RCC 7860 (cell line): ENCODE data around the gene CXorf58.
"Not testable (repeated sequence)": the region's sequence is repeated elsewhere in the genome, so short reads cannot be mapped to it uniquely, and the experiment has no call there.

Experiments
- DNase-seq: peaks from one replicate; pipeline ENCODE4 v3.0.0-alpha.2; 2015; ENCODE audit warnings: low spot score
- FAIRE-seq: peaks from 2 replicates; lab custom pipeline; 2012; peaks lifted over from hg19 to GRCh38; lab: Jason Lieb, UNC

The CXorf58 gene

GRCh38 chrX:23907498-23908218, at the start of gene CXorf58, which contains the start of gene APOO:
Gene CXorf58, plus strand, starts transcription at chrX:23908006. Its CDS starts 2,297 bp downstream, at chrX:23910303.
Gene APOO, minus strand, starts transcription at chrX:23907938. Its CDS starts 236 bp downstream, at chrX:23907702.
- DNase-seq (peak; percentile 86), FAIRE-seq (peak; percentile 66)

DNA sequence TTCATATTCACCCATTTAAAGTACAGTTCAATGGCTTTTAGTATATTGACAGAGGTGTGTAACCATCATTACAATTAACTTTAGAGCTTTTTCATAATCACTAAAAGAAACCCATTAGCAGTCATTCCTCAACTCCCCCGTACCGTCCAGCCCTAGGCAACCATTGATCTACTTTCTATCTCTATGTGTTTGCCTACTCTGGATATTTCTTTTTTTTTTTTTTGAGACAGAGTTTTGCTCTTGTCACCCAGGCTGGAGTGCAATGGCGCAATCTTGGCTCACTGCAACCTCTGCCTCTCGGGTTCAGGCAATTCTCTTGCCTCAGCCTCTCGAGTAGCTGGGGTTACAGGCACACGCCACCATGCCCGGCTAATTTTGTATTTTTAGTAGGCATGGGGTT, 48.6 kb upstream of the CXorf58 start:
- not testable (repeated sequence) for DNase-seq, FAIRE-seq

- DNase-seq (no peak), FAIRE-seq (no peak)
Observed at GRCh38 chrX:23861215-23861896, 46.5 kb upstream of the CXorf58 start.

- not testable (repeated sequence) for FAIRE-seq
Observed at GRCh38 chrX:23861952-23862351, 45.9 kb upstream of the CXorf58 start.

DNA sequence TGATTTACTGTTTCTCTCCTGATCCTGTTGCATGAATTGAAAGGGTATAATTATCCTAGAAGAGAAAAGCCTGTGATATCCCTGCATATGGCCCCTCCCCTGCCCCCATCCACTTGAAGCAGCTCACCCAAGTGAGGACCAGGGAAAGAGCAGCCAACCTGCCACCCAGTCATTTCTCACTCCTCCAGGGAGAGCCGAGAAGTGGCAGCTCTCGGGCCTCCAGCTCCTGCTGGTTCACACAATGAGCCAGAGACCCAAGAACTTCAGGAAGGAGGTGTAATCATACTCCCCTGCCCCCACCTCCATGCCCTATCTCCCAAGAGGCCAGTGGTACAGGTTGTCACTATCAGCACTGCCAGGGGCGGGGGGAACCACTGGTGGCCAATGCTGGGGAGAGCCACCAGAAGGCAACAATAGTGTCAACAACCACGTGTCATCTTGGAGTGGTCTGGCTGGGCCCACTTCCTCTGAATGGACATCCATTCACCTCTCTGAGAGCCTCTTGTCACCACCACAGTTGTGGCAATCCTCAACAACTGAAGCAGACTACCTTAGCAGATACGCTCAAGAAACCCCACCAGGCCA, 43.0 kb upstream of the CXorf58 start:
- no peak for FAIRE-seq
- DNase-seq = no peak

More at GRCh38 chrX:23861952-23862351, 45.9 kb upstream of the CXorf58 start:
- not testable (repeated sequence) for DNase-seq

GRCh38 chrX:23870041-23870440, 37.8 kb upstream of the CXorf58 start:
- no peak for DNase-seq
- FAIRE-seq = no peak

DNA sequence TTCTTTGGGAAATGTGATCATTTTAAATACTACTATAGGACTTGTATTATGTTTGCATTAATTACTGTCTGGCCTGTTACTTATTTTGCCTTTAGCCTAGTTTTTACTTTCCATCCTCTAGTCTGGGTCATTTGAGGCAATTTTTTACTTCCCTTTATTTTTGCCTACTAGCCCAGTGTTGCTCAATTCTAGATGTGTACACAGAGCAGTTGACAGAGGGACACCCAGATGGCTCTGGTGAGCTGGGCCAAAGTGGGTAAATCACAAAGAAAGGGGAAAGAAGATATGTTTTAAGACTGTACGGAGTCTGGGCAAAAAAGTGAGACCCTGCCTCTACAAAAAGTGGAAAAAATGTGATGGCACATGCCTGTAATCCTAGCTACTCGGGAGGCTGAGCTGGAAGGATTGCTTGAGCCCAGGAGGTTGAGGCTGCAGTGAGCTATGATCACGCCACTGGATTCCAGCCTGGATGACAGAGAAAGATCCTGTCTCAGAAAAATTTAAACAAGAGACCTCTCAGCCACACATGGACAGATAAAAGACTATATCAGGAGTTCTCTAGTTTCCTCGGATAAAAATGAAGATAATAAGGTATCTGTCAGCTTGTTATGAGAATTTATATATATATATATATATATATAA, 35.8 kb upstream of the CXorf58 start:
- DNase-seq (no peak), FAIRE-seq (no peak)

DNA sequence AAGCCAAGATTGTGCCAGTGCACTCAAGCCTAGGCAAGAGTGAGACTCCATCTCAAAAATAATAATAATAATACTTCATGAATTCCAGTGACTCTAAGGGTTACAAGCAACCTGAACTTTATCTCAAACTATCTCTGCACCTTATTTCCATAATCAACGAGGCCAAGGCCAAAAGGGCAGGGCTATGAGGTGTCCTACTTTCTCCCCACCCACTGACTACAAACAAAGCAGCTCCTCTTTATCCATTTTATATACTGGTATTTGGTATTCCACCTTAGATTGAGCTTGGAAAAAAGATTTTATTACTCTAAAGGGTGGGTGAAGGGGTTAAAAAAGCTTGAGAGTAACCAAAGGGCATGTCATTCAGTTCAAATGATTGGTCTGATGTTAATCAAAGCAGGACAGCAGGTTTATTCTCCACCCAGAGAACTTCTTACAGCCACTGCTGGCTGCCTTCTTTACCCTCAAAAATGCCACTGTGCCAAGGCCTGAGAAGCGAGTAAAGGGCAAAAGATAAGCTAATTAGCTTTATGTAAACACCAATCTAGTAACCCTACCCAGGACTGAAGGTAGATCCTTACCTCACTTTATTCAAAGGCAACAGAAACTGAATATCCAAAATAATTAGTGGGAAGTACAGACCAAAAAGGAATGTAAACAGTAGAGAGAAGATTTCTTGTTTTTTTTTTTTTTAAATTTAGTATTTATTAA, 28.3 kb upstream of the CXorf58 start:
- FAIRE-seq = no peak
- no peak for DNase-seq

DNA sequence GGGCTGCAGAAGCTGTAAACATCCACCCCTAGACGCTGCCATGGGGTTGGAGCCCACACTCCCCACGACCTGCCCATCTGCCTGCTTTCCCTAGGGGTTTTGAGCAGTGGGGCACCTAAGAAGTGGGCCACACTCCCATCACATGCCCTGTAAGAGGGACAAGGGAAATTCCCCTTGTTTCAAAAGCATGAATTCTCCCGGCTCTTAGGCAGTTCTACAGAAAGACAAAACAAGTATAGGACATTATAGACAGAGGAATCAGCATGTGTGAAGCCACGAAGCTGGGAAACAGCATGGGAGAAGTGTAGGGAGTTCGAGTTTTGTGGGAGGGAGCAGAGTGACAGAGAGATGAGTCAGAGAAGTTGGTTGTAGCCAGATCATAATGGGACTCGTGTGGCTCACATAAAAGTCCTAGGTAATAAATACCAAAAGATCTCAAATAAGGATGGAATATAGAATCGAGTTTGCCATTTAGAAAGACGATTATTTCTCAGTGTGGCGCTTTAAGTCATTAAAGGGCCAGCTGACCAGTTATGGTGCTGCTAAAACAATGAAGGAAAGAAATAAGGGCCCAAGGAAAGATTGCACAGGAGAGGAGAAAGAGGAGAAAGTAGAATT, 24.0 kb upstream of the CXorf58 start:
- FAIRE-seq (peak; percentile 96), DNase-seq (peak; percentile 88)

GRCh38 chrX:23884427-23885024, 23.3 kb upstream of the CXorf58 start:
- DNase-seq = peak; percentile 80
- no peak for FAIRE-seq

DNA sequence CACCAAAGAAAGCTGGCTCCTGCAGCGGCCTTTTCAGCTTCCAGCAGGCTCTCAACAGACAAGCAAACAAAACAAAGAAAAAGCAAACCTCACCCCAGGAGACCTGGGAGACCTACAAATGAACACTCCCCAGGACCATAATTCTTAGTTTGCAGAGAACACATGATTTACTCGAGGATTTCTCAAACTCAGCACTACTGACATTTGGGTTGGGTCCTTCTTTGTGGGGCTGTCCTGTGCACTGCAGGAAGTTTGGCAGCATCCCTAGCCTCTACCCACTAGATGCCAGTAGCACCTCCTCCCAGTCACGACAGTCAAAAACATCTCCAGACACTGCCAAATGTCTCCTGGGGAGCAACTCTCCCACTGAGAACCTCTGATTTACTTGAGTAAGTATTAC, 22.0 kb upstream of the CXorf58 start:
- no peak for DNase-seq
- no peak for FAIRE-seq

DNA sequence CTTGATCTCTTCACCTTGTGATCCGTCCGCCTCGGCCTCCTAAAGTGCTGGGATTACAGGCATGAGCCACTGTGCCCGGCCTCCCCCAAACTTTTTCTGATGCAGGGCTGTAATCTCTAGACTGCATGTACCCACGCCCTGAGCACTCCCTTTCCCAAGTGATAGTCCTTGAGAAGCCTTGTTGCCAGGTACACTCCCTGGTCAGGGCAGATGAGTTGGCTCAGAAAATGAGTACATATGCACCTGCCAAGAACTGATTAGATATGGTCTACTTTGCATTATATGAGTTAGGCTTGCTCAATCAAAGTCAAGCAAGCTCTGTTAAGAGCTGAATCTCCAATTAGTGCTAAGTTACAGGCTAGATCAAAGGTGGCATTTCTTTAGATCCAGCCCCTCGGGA, 20.4 kb upstream of the CXorf58 start:
- no peak for DNase-seq
- no peak for FAIRE-seq

GRCh38 chrX:23887918-23888317, 19.9 kb upstream of the CXorf58 start:
- DNase-seq (no peak), FAIRE-seq (no peak)

GRCh38 chrX:23888887-23889501, 18.8 kb upstream of the CXorf58 start:
- FAIRE-seq (no peak), DNase-seq (peak; percentile 30)

DNA sequence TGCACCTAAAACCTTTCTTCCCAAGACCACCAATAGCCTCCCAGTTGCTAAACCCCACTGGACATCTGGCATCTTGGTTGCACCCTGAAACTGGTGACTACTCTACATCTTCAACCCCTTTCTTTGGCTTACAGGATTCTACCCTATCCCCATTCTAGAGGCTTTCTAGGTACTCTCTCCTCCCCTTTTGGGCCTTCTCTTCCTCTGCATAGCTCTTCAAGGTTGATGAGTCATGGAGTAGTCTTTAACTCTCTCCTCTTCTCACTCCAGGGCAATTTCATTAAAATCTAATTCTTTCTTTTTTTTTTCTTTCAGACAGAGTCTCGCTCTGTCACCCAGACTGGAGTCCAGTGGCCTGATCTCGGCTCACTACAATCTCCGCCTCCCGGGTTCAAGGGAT, 16.9 kb upstream of the CXorf58 start:
- DNase-seq (no peak), FAIRE-seq (peak; percentile 35)

- FAIRE-seq, DNase-seq: not testable (repeated sequence)
Observed at GRCh38 chrX:23894993-23895392, 12.8 kb upstream of the CXorf58 start.

GRCh38 chrX:23896539-23896938, 11.3 kb upstream of the CXorf58 start:
- DNase-seq, FAIRE-seq: not testable (repeated sequence)

DNA sequence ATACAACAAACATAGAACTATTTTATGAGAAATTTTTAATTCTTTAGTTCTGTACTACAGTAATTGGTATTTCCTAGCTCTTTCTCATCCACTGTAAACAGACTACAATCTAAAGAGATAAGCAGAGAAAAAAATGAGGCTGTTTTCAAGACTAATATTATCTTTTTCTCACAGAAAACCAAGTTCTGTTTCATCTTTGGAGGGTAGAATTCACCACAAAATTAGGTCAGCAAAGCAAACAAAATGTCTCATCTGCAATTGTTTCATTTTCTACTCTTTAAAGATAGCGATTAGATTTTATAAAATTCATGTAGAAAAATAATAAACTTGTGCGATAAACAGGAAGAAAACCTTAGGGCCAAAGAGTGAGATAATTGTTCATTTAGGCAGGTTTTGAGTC, 10.8 kb upstream of the CXorf58 start:
- DNase-seq (no peak), FAIRE-seq (no peak)

DNA sequence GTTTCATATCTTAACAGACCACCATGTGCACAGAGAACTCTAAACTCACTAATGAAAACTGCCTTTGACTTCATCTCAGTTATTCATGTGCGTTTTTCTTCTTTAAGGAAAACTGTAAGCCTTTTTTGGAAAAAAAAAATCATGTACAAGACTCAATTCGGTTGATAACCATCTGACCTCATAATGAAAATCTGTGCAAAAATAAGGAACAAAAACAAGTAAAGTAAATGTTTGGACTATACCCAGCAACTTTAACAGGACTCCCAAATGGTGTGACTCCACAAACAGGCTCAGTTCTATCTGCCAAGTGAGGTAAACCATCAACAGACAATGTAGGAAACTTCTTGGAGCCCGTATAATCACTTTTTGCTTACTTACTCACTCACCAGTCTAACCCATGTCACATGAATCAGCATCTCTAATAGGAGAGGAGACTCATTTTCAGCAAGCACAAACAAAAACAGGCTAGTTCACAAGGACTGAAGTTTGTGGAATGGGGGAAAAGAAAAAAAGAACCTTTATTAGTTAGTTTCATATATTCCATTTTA, 9.3 kb upstream of the CXorf58 start:
- FAIRE-seq = peak; percentile 76
- DNase-seq = peak; percentile 47
